ENCODE results near the gene ASB2.

Gene ASB2

GRCh38 chr14:93946541-93947090 is 29.8 kb downstream of the ASB2 start:
- DNase-seq (ENCODE audit: low read depth), result no peak

- DNase-seq (ENCODE audit: low read depth), result no peak
These were observed 30.3 kb downstream of the ASB2 start for GRCh38 chr14:93946104-93946503.

- DNase-seq (ENCODE audit: low read depth), result no peak
These were observed 31.3 kb downstream of the ASB2 start for GRCh38 chr14:93945070-93945399.

GRCh38 chr14:93944348-93945069 is 31.9 kb downstream of the ASB2 start:
- no peak for DNase-seq (ENCODE audit: low read depth)

- no peak for DNase-seq (ENCODE audit: low read depth)
These were observed 32.4 kb downstream of the ASB2 start for GRCh38 chr14:93943930-93944329.

GRCh38 chr14:93943052-93943451 is 33.3 kb downstream of the ASB2 start:
- DNase-seq (ENCODE audit: low read depth), result no peak

- DNase-seq (ENCODE audit: low read depth), result no peak
These were observed 35.0 kb downstream of the ASB2 start for GRCh38 chr14:93941293-93941910.

GRCh38 chr14:93940437-93940836 is 35.9 kb downstream of the ASB2 start:
- DNase-seq (ENCODE audit: low read depth), result no peak

- peak; percentile 52 for DNase-seq (ENCODE audit: low read depth)
These were observed 36.8 kb downstream of the ASB2 start for GRCh38 chr14:93939304-93940229.

- no peak for DNase-seq (ENCODE audit: low read depth)
These were observed 37.5 kb downstream of the ASB2 start for GRCh38 chr14:93938751-93939303.

- DNase-seq (ENCODE audit: low read depth), result no peak
These were observed 38.9 kb downstream of the ASB2 start for GRCh38 chr14:93937519-93937918.

- DNase-seq (ENCODE audit: low read depth), result no peak
These were observed 39.4 kb downstream of the ASB2 start for GRCh38 chr14:93936926-93937325.

- no peak for DNase-seq (ENCODE audit: low read depth)
These were observed 40.1 kb downstream of the ASB2 start for GRCh38 chr14:93936245-93936644.

GRCh38 chr14:93935213-93935612 is 41.2 kb downstream of the ASB2 start:
- DNase-seq (ENCODE audit: low read depth), result no peak

- no peak for DNase-seq (ENCODE audit: low read depth)
These were observed 43.7 kb downstream of the ASB2 start for GRCh38 chr14:93932642-93933041.

- DNase-seq (ENCODE audit: low read depth), result no peak
These were observed 45.4 kb downstream of the ASB2 start for GRCh38 chr14:93930989-93931307.

GRCh38 chr14:93930296-93930988 is 45.9 kb downstream of the ASB2 start:
- no peak for DNase-seq (ENCODE audit: low read depth)

GRCh38 chr14:93929657-93930056 is 46.7 kb downstream of the ASB2 start:
- no peak for DNase-seq (ENCODE audit: low read depth)

GRCh38 chr14:93929048-93929535 is 47.3 kb downstream of the ASB2 start:
- DNase-seq (ENCODE audit: low read depth), result no peak

GRCh38 chr14:93928184-93929047 is 48.0 kb downstream of the ASB2 start:
- DNase-seq (ENCODE audit: low read depth), result no peak

GRCh38 chr14:93927800-93928145 is 48.6 kb downstream of the ASB2 start:
- no peak for DNase-seq (ENCODE audit: low read depth)
